Measurements from ENCODE around the gene BSN. TPM values are rescaled to one million over a fixed set of nuclear protein-coding genes. Genes with fewer than 3 reads are reported as not detected.

BSN gene
- total RNA-seq, 1 donor from 2014 or later: 5.3 TPM

GRCh38 chr3:49650177-49650576, 95.9 kb downstream of the BSN start:
- DNase-seq (ENCODE audit: low spot score in 2 of 2): no peak
- no peak for FAIRE-seq

GRCh38 chr3:49650637-49651036, 96.4 kb downstream of the BSN start:
- FAIRE-seq: no peak
- no peak for DNase-seq (ENCODE audit: low spot score in 2 of 2)

GRCh38 chr3:49652218-49652902, 98.1 kb downstream of the BSN start:
- FAIRE-seq (no peak), DNase-seq (ENCODE audit: low spot score in 2 of 2) (no peak)

- no peak for FAIRE-seq
- no peak for DNase-seq (ENCODE audit: low spot score in 2 of 2)
Observed at GRCh38 chr3:49652903-49653415, 98.7 kb downstream of the BSN start.

- FAIRE-seq: no peak
Observed at GRCh38 chr3:49653621-49654020, 99.3 kb downstream of the BSN start.

GRCh38 chr3:49654176-49654825, 100.0 kb downstream of the BSN start:
- no peak for DNase-seq (ENCODE audit: low spot score in 2 of 2)

More at GRCh38 chr3:49653621-49654020, 99.3 kb downstream of the BSN start:
- DNase-seq (ENCODE audit: low spot score in 2 of 2): no peak

GRCh38 chr3:49654955-49655556, 100.8 kb downstream of the BSN start:
- no peak for FAIRE-seq
- no peak for DNase-seq (ENCODE audit: low spot score in 2 of 2)

More at GRCh38 chr3:49654176-49654825, 100.0 kb downstream of the BSN start:
- FAIRE-seq: no peak

GRCh38 chr3:49655731-49656285, 101.5 kb downstream of the BSN start:
- DNase-seq (ENCODE audit: low spot score in 2 of 2) (no peak), FAIRE-seq (no peak)

- FAIRE-seq (no peak), DNase-seq (ENCODE audit: low spot score in 2 of 2) (no peak)
Observed at GRCh38 chr3:49656541-49657112, 102.3 kb downstream of the BSN start.

GRCh38 chr3:49657208-49657915, 103.1 kb downstream of the BSN start:
- no peak for DNase-seq (ENCODE audit: low spot score in 2 of 2)
- no peak for FAIRE-seq

- no peak for FAIRE-seq
Observed at GRCh38 chr3:49658711-49659110, 104.4 kb downstream of the BSN start.

GRCh38 chr3:49659756-49660155, 105.5 kb downstream of the BSN start:
- DNase-seq (ENCODE audit: low spot score in 2 of 2): no peak
- FAIRE-seq: no peak

More at GRCh38 chr3:49658711-49659110, 104.4 kb downstream of the BSN start:
- no peak for DNase-seq (ENCODE audit: low spot score in 2 of 2)

GRCh38 chr3:49661281-49661680, 107.0 kb downstream of the BSN start:
- no peak for DNase-seq (ENCODE audit: low spot score in 2 of 2)
- no peak for FAIRE-seq

- DNase-seq (ENCODE audit: low spot score in 2 of 2) (no peak), FAIRE-seq (no peak)
Observed at GRCh38 chr3:49662021-49662420, 107.7 kb downstream of the BSN start.

GRCh38 chr3:49662720-49663413, 108.6 kb downstream of the BSN start:
- FAIRE-seq: no peak
- no peak for DNase-seq (ENCODE audit: low spot score in 2 of 2)

- DNase-seq (ENCODE audit: low spot score in 2 of 2) (no peak), FAIRE-seq (no peak)
Observed at GRCh38 chr3:49663831-49664230, 109.6 kb downstream of the BSN start.

- no peak for DNase-seq (ENCODE audit: low spot score in 2 of 2)
- no peak for FAIRE-seq
Observed at GRCh38 chr3:49664300-49664699, 110.0 kb downstream of the BSN start.

- DNase-seq (ENCODE audit: low spot score in 2 of 2) (no peak), FAIRE-seq (no peak)
Observed at GRCh38 chr3:49665822-49666519, 111.7 kb downstream of the BSN start.

- FAIRE-seq (no peak), DNase-seq (ENCODE audit: low spot score in 2 of 2) (no peak)
Observed at GRCh38 chr3:49666592-49666991, 112.3 kb downstream of the BSN start.

Measured in frontal cortex (tissue), 4 donors.